Renal cortical epithelial cell (primary cell): ENCODE results near the gene DLEC1. TPM values are rescaled to one million over a fixed set of nuclear protein-coding genes. Genes with fewer than 3 reads are reported as not detected.
"Not testable (repeated sequence)": the region's sequence is repeated elsewhere in the genome, so short reads cannot be mapped to it uniquely, and the experiment has no call there.

Experiments used
- DNase-seq: peaks from one replicate; pipeline ENCODE4 v3.0.0-alpha.2; 2011; ENCODE audit warnings: low read depth
- total RNA-seq: library from RNA; depleted of rRNA; stranded (reverse); fragments of >200 nt; gene quantifications from 2 replicates; pipeline ENCODE4 v1.2.3, GENCODE V29; 2014

Gene DLEC1
- total RNA-seq, 1 donor from 2014 or later = 0.20 TPM

GRCh38 chr3:38036286-38036685 lies 2.7 kb upstream of the DLEC1 start:
- DNase-seq = no peak

DNA sequence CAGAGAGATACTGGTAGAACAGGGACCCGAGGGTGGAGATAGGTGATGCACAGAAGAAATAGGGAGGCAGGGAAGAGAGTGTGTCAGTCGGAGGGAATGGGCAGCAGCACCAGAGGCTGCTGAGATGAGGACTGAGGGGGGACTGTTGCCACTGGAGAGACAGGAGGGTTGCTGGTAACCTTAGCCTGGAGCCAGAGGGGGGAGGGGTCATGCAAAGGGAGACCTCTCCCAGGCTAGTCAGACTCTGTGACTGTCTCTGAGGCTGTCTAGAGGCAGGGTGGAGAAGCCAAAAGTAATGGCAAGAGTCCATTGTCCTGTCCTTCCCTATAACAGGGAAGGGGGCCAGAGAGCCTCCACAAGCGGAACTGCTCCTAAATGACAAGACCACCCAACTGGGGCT lies 2.1 kb upstream of the DLEC1 start:
- no peak for DNase-seq

DNA sequence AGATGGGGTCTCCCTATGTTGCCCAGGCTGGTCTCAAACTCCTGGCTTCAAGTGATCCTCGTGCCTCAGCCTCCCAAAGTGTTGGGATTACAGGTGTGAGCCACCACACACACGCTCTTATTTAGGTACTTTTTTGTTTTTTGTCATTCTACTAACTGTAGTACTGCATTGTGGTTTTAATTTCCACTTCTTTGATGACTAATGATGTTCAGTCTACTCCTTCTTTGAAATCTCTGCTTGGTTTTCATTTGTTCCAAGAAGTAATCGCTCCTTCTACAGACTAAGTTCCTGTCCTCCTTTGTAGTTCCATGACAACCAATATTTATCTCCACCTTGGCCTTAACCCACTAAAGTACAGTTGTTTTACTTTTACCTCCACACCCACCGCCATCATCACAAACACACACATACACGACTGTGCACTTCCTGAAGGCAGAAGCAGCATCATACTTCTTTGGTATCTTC lies 529 bp upstream of the DLEC1 start:
- DNase-seq = no peak

- DNase-seq = peak; percentile 25
Observed at GRCh38 chr3:38039899-38040261, 872 bp downstream of the DLEC1 start.

DNA sequence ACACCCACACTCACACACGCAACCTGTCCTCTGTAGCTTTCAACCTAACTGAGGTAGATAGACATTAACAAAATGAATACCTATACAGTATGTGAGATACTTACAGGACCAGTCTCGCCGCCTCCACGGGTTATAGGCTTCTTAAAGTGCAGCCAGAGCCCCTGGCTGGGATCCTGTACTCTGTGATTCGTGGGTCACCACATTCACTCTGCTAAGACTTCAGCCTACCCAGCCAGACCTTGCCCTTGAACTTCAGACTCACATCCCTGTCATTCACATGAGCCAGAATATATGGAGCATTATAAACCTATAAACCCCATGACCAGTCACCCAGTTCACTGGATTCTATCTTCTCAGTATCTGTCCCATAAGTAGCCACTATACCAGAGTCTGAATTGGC lies 1.4 kb downstream of the DLEC1 start:
- no peak for DNase-seq

- DNase-seq = no peak
Observed at GRCh38 chr3:38043486-38043885, 4.5 kb downstream of the DLEC1 start.

DNA sequence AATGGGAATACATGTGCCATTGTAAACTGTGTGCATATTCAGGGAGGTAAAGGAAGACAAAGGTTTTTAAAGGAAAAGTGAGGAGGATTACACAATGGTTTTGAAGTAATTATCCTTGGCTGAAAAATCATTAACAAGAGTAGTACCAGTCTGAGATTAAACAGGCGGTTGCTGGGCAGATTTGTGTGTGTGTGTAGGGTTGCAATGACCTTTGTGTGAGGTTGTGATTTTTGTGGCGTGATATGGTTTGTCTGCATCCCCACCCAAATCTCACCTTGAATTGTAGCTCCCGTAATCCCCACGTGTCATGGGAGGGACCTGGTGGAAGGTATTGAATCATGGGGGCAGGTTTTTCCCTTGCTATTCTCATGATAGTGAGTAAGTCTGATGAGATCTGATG lies 7.0 kb downstream of the DLEC1 start:
- no peak for DNase-seq

DNA sequence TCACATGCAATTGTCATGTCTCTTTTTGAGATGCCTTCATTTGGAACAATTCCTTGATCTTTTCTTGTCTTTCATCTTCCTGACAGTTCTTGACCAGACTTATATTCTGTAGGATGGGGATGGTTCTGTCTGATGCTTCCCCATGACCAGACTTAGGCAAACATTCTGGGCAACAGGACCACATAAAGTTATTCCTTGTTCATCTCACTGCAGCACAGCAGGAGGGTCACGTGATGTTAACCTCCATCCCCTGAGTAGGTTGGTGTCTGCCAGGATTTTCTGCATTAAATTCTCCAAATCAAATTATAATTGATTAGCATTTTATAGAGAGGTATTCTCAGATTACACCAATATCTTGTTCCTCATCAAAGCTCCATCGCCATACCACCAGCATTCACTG lies 7.8 kb downstream of the DLEC1 start:
- no peak for DNase-seq

DNA sequence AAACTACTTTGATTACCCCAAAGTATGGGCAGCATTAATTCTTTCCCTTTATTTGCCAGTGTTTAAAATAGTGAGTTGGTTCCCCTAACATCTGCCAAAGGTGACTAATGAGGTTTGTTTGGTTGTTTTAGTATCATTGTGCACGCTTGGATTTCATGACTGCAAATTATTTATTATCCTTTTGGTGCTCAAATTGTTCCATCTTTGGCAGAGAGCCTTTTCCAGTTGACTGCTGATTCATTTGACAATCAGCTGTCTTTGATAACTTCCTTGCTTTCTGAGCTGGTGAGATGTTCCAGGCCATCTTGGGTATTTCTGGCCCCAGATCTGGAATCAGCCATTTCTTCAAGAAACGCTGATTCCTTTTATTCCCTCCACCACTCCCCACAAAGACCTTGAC lies 8.9 kb downstream of the DLEC1 start:
- DNase-seq = no peak

GRCh38 chr3:38049358-38050126 lies 10.5 kb downstream of the DLEC1 start:
- peak; percentile 11 for DNase-seq

DNA sequence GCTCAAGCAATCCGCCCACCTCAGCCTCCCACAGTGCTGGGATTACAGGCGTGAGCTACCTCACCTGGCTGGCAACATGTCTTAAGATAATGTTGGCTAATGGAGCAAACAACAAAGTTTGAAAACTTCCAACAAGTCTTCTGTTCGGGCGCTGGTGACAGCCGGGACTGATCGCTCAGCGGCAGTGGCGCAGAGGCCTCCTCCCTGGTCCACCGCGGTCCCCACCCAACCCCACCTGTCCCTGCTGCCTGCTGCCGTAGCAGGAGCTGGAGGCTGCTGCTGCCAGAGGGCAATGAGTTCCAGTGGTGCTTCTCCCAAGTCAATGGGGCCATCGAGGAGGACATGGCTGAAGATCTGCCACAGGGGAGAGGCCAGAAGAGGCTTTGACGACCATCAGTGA lies 12.1 kb downstream of the DLEC1 start:
- DNase-seq = no peak

- not testable (repeated sequence) for DNase-seq
Observed at GRCh38 chr3:38053286-38053685, 14.3 kb downstream of the DLEC1 start.

- not testable (repeated sequence) for DNase-seq
Observed at GRCh38 chr3:38053813-38054498, 14.9 kb downstream of the DLEC1 start.

DNA sequence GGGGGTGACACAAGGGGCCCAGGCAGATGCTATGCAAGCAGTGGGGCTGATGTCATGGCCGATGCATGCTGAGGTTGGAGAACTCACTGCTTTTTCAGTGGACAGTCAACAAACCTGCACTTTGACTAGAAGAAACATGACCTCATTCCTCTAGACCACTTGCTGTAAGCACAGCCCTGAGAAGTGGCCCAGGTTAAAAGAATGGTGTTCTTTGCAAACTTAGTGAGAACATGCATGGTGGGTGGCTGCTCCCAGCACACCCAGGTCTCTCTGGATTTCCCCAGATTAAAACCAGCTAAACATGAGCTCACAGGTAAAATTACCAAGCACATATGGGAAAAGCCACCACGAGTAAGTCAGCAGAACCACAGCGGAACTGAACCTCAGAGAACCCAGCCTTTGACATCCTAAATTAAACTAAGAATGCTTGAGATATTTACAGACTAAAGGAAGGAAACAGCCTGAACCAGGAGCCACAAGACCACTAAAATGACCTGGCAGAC lies 15.5 kb downstream of the DLEC1 start:
- DNase-seq = no peak

DNA sequence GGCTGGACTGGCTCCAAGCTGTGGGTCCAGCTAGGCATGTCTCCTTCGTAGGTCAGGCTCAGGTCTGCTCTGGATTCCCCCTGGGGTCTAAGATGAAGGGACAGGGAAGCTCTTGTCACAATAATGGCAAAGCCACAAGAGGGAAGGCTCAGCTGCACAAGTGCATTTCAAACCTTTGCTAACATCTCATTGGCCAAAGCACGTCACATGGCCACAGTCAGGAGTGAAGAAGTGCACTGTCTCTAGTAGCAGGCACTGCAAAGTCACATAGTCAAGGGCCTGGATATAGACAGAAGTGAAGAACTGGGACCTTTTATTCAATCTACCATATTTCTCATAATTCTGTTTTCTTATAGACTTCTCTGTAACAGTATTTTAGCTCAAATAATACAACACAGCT lies 20.1 kb downstream of the DLEC1 start:
- no peak for DNase-seq

DNA sequence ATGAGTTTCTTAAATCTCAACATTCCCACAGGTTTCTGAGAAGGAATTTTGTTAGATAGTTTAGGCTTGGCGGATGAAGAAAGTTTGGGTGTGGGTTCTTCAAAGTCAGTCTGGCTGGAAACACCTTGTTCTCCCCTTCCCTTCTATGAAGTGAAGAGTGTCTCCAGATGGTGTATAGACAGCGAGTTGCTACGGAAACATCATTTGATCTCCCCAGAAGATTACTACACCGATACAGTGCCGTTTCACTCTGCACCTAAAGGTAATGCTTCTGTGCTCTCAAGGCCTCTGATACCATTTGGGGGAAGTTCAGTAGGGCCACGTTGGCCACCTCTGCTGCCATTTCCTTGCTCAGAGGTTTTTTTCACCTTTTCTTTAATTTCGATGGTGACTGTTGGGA lies 20.6 kb downstream of the DLEC1 start:
- DNase-seq = no peak

DNA sequence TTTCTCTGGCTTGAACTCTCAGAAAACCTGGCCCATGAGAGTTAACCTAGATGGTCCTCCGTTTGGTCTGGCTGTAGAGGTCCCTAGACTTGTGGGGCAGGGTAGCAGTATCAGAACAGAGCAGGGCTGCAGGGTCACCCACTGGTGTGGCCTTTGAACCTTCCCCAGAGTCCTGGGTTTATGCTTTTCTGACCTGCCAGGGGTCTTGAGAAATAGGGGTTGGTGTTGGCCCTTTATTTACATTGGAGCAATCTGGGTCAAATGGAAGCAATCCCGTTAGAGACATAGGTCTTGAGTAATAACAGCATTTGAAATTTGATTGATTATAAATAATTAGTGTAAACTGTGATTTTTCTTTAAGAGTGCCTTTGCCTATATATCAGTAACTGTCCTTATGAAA lies 23.8 kb downstream of the DLEC1 start:
- no peak for DNase-seq

DNA sequence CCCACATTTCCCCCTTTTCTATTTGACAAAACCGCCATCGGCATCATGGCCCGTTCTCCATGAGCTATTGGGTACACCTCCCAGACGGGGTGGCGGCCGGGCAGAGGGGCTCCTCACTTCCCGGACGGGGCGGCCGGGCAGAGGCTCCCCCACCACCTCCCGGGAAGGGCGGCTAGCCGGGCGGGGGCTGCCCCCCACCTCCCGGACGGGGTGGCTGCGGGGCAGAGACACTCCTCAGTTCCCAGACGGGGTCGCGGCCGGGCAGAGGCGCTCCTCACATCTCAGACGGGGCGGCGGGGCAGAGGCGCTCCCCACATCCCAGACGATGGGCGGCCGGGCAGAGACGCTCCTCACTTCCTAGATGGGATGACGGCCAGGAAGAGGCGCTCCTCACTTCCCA lies 25.4 kb downstream of the DLEC1 start:
- not testable (repeated sequence) for DNase-seq

DNA sequence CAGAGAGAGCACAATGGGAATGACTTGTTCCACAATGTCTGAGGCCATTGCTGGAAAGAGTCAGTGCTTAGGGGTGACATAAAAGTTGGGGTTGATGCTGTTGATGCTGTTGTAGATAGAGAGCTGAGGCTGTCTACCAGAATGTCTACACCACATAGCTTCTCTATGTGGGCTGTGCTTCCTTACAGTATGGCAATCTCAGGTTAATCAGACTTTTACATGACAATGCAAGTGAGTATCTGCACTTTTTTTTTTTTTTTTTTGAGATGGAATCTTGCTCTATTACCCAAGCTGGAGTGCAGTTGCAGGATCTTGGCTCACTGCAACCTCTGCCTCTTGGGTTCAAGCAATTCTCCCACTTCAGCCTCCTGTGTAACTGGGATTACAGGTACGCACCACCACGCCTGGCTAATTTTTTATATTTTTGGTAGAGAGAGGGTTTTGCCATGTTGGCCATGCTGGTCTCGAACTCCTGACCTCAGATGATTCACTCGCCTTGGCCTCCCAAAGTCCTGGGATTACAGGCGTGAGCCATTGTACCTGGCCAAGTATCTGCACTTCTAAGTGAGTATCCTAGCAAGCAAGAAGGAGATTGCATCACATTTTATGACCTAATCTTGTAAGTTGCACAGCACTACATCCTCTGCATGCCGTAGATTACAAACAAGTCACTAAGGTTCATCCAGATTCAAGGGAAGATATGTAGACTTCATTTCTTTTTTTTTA lies 28.7 kb downstream of the DLEC1 start:
- DNase-seq = peak; percentile 14

- DNase-seq = no peak
Observed at GRCh38 chr3:38070013-38070412, 31.0 kb downstream of the DLEC1 start.

GRCh38 chr3:38077073-38077472 lies 38.1 kb downstream of the DLEC1 start:
- not testable (repeated sequence) for DNase-seq

DNA sequence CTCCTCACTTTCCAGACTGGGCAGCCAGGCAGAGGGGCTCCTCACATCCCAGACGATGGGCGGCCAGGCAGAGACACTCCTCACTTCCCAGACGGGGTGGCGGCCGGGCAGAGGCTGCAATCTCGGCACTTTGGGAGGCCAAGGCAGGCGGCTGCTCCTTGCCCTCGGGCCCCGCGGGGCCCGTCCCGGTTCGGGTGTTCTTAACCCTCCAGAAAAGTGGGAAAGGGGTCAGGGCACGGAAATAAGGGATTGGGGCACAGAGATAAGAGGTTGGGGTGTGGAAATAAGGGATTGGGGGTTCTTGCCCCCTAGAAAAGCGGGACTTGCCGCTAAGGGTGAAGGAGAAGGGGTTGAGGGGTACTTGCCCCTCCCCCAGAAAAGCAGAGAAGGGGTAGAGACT lies 43.3 kb downstream of the DLEC1 start:
- DNase-seq = not testable (repeated sequence)

DNA sequence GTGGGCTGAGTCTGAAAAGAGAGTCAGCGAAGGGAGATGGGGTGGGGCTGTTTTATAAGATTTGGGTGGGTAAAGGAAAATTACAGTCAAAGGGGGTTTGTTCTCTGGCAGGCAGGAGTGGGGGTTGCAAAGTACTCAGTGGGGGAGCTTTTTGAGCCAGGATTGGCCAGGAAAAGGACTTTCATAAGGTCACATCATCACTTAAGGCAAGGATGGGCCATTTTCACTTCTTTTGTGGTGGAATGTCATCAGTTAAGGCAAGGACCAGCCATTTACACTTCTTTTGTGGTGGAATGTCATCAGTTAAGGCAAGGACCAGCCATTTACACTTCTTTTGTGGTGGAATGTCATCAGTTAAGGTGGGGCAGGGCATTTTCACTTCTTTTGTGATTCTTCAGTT lies 44.2 kb downstream of the DLEC1 start:
- DNase-seq = not testable (repeated sequence)
